ENCODE results near the gene ATP11A.

GRCh38 chr13:112710855-112711527 is 21.2 kb downstream of the ATP11A start:
- TF ChIP-seq, protein P1, sequence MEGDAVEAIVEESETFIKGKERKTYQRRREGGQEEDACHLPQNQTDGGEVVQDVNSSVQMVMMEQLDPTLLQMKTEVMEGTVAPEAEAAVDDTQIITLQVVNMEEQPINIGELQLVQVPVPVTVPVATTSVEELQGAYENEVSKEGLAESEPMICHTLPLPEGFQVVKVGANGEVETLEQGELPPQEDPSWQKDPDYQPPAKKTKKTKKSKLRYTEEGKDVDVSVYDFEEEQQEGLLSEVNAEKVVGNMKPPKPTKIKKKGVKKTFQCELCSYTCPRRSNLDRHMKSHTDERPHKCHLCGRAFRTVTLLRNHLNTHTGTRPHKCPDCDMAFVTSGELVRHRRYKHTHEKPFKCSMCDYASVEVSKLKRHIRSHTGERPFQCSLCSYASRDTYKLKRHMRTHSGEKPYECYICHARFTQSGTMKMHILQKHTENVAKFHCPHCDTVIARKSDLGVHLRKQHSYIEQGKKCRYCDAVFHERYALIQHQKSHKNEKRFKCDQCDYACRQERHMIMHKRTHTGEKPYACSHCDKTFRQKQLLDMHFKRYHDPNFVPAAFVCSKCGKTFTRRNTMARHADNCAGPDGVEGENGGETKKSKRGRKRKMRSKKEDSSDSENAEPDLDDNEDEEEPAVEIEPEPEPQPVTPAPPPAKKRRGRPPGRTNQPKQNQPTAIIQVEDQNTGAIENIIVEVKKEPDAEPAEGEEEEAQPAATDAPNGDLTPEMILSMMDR (IDR thresholded peaks at IDR 0.05; ENCODE audit: low read depth, low read length), result no peak
- no peak for TF ChIP-seq EZH2phosphoT487 (IDR thresholded peaks at IDR 0.05; ENCODE audit: low read depth)
